HepG2 (cell line): ENCODE data around the gene SMIM13. TPM values are rescaled to one million over a fixed set of nuclear protein-coding genes. Genes with fewer than 3 reads are reported as not detected.

ENCODE experiments used
- AFF4 ChIP-seq: sonication (generic); formaldehyde crosslinking; IDR thresholded peaks from 2 replicates; pipeline ENCODE4 v1.4.0; 2020; ENCODE audit warnings: missing genetic modification reagents
- BRF2 ChIP-seq: sonication (generic); formaldehyde crosslinking; IDR thresholded peaks from 2 replicates; pipeline ENCODE4 v1.8.1; 2022; ENCODE audit warnings: mild to moderate bottlenecking, missing genetic modification reagents
- CEBPG ChIP-seq: IDR thresholded peaks from 2 replicates; pipeline ENCODE4 v1.6.1; 2016
- NFIB ChIP-seq: sonication (generic); formaldehyde crosslinking; IDR thresholded peaks from 2 replicates; pipeline ENCODE4 v1.9.0; 2021; ENCODE audit warnings: missing genetic modification reagents, mild to moderate bottlenecking, borderline replicate concordance
- SMAD3 ChIP-seq: sonication (generic); formaldehyde crosslinking; IDR thresholded peaks from 2 replicates; pipeline ENCODE4 v1.4.0; 2020; ENCODE audit warnings: missing genetic modification reagents
- SOX5 ChIP-seq: IDR thresholded peaks from 2 replicates; pipeline ENCODE4 v1.6.1; 2016; ENCODE audit warnings: borderline replicate concordance
- TBL1XR1 ChIP-seq: fragments of 150-350 bp; IDR thresholded peaks from 2 replicates; pipeline ENCODE4 v1.6.1; 2014; ENCODE audit warnings: borderline replicate concordance, low read length; ENCODE audit not compliant: partially characterized antibody
- TCF12 ChIP-seq, 2 experiments: fragments of 450-650 bp in 1 of 2; sonication (generic) in 1 of 2; formaldehyde crosslinking in 1 of 2; IDR thresholded peaks; 2 replicates each; pipeline versions ENCODE4 v1.6.1 to v1.8.0; 2017 to 2022; ENCODE audit warnings: antibody characterized with exemption in 1 of 2, mild to moderate bottlenecking in 1 of 2, missing genetic modification reagents in 1 of 2, moderate library complexity in 1 of 2
- TEAD3 ChIP-seq: optimal IDR thresholded peaks from 2 replicates; pipeline ENCODE3; 2016; ENCODE audit warnings: borderline replicate concordance
- TFAP4 ChIP-seq: sonication (generic); IDR thresholded peaks from 2 replicates; pipeline ENCODE4 v1.6.1; 2016; ENCODE audit warnings: low read depth, borderline replicate concordance
- U2AF2 ChIP-seq: fragments of 200-400 bp; formaldehyde crosslinking; IDR thresholded peaks from 2 replicates; pipeline ENCODE4 v1.6.1; 2017; ENCODE audit warnings: low read depth, mild to moderate bottlenecking, low read length
- ZGPAT ChIP-seq: IDR thresholded peaks from 2 replicates; pipeline ENCODE4 v1.6.1; 2016; ENCODE audit warnings: mild to moderate bottlenecking
- ZNF646 ChIP-seq: sonication (generic); formaldehyde crosslinking; IDR thresholded peaks from 2 replicates; pipeline ENCODE4 v1.9.0; 2021; ENCODE audit warnings: mild to moderate bottlenecking, missing genetic modification reagents
- ZNF788 ChIP-seq: sonication (generic); formaldehyde crosslinking; IDR thresholded peaks from 2 replicates; pipeline ENCODE4 v1.5.0; 2020; ENCODE audit warnings: mild to moderate bottlenecking, missing genetic modification reagents, borderline replicate concordance
- polyA plus RNA-seq, 8 experiments: library from polyadenylated mRNA; depleted of rRNA in 3 of 8; stranded (reverse) in 7 of 8; unstranded in 1 of 8; fragments of >200 nt; fragmentation: Illumina TruSeq in 4 of 8; extraction: Trizol in 4 of 8; gene quantifications; 2 replicates each; pipeline versions ENCODE4 v1.2.1 to v1.2.3, GENCODE V29; 2011 to 2016; ENCODE audit warnings: low read depth in 4 of 8, missing spikeins in 1 of 8, mixed read lengths in 1 of 8; ENCODE audit not compliant: insufficient read depth in 1 of 8
- total RNA-seq, 5 experiments: library from RNA; depleted of rRNA; stranded (reverse); fragments of >200 nt; fragmentation: Illumina TruSeq; extraction: Trizol; gene quantifications; 2 replicates each; pipeline ENCODE4 v1.2.3, GENCODE V29; 2016; ENCODE audit warnings: low read depth in 1 of 5

SMIM13 gene
- total and polyA plus RNA-seq, 2 of the 13 experiments (the other 11 are each of a cell fraction or from before 2014, with no cell fraction given), result 2.7 to 10.2 TPM

GRCh38 chr6:11143394-11144371, 50.0 kb downstream of the SMIM13 start (continued):
- peak; percentile 39; the same call in 1 of the 2 replicates for TF ChIP-seq TFAP4
- no peak for TF ChIP-seq ZNF788 (CRISPR knock-in tag)
- TF ChIP-seq SMAD3 (CRISPR knock-in tag), result peak; percentile 92
- peak; percentile 76 for TF ChIP-seq ZGPAT (CRISPR knock-in tag)
- no peak for TF ChIP-seq TBL1XR1
- no peak for TF ChIP-seq AFF4 (CRISPR knock-in tag)
- TF ChIP-seq SOX5, result peak; percentile 78
- peak; percentile 99 for TF ChIP-seq CEBPG (CRISPR knock-in tag)
- TF ChIP-seq NFIB (CRISPR knock-in tag), result no peak
- TF ChIP-seq U2AF2, result no peak
- TF ChIP-seq BRF2, result no peak
- TF ChIP-seq TEAD3 (CRISPR knock-in tag), result peak; percentile 85
- no peak for TF ChIP-seq TCF12 (IDR thresholded peaks at IDR 0.05)
- no peak for TF ChIP-seq TCF12 (CRISPR knock-in tag; IDR thresholded peaks at IDR 0.05)
- no peak for TF ChIP-seq ZNF646 (CRISPR knock-in tag)
